HUES48 (cell line): ENCODE data around the gene NEAT1.

Experiments
- H3K27ac ChIP-seq: one replicate; pipeline ENCODE4 v1.7.0; 2013; ENCODE audit warnings: low read depth, low read length, inconsistent platforms
- H3K27me3 ChIP-seq: 2 replicates; pipeline ENCODE4 v1.6.1; 2013; ENCODE audit warnings: mild to moderate bottlenecking, low read length; ENCODE audit not compliant: control insufficient read depth, insufficient read depth
- H3K36me3 ChIP-seq: 2 replicates; pipeline ENCODE4 v1.6.1; 2013; ENCODE audit warnings: low read length; ENCODE audit not compliant: control insufficient read depth, insufficient read depth
- H3K4me1 ChIP-seq: 2 replicates; pipeline ENCODE4 v1.6.1; 2013; ENCODE audit warnings: mild to moderate bottlenecking, low read length; ENCODE audit not compliant: control insufficient read depth, insufficient read depth
- H3K4me3 ChIP-seq: 2 replicates; pipeline ENCODE4 v1.5.1; 2013; ENCODE audit warnings: mild to moderate bottlenecking, low read depth, low read length
- H3K9ac ChIP-seq: 2 replicates; pipeline ENCODE4 v1.6.1; 2013; ENCODE audit warnings: mild to moderate bottlenecking, low read depth, low read length, moderate library complexity
- H3K9me3 ChIP-seq: 2 replicates; pipeline ENCODE4 v1.6.1; 2013; ENCODE audit warnings: low read length; ENCODE audit not compliant: control insufficient read depth, insufficient read depth

Gene NEAT1

DNA sequence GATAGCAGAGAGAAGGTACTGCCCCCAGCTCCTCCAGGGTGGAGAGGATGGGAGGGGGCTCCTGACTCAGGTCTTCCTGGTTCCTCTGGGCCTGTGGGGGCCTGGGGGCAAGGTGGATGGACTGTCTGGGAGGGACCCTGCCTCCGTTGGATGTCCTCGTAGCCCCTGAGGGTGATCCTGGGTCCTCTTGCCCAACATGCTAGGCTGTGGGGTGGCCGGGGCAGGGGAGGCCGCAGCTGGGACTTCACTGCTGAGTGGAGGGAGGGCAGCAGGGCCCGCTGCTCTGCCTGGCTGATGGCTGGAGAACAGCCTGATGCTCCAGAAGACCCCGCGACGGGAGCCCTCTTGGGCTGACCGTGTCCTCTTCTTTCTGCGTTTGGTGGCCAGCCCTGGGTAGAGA is 22.8 kb upstream of the NEAT1 start:
- H3K36me3 ChIP-seq, result peaks cover 23% of the 10 kb centered on the region

DNA sequence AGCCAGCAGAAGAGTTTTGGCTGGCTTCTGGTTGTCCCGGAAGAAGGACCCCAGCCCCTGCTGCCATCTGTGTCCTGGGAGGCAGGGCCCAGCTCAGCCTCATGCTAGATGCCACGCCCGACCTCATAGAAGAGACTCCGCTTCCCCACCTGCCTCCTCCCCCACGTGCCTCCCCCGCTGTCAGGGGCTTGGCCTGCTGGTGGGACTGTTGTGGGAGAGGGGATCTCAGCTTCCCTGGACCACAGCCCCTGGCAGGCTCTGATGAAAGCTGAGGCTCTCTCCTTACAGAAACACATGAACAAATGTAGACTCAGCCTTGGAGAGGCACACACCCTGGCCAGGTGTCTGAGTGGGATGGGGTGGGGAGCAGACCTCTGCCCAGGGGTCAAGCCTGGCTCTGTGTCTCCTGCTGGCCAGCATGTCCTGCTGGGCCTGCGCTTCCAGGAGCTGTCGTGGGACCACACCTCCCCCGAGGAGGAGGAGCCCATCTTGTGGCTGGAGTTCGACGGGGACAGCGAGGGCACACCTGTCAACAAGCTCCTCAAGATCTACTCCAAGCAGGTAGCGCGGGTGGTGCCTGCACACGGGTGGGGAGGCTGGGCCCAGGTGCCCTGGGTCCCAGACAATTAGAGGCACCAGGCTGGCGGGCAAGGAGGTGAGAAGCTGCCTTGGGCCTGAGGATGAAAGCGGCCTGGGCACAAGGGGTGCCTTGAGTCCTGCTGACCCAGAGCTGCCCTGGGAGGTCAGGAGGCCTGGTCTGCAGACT is 22.1 kb upstream of the NEAT1 start:
- no peaks in the 10 kb centered on the region for H3K27me3 ChIP-seq
- H3K9me3 ChIP-seq, result no peaks in the 10 kb centered on the region
- no peak overlapping the region for H3K4me3 ChIP-seq
- no peak overlapping the region for H3K9ac ChIP-seq
- no peak overlapping the region for H3K27ac ChIP-seq
- peaks cover 27% of the 10 kb centered on the region for H3K36me3 ChIP-seq
- no peaks in the 10 kb centered on the region for H3K4me1 ChIP-seq

More for the DNA sequence above, 22.8 kb upstream of the NEAT1 start:
- Histone ChIP-seq H3K27ac (no peak overlapping the region), H3K9me3 (no peaks in the 10 kb centered on the region), H3K27me3 (no peaks in the 10 kb centered on the region), H3K4me1 (no peaks in the 10 kb centered on the region), H3K4me3 (no peak overlapping the region), H3K9ac (no peak overlapping the region)

DNA sequence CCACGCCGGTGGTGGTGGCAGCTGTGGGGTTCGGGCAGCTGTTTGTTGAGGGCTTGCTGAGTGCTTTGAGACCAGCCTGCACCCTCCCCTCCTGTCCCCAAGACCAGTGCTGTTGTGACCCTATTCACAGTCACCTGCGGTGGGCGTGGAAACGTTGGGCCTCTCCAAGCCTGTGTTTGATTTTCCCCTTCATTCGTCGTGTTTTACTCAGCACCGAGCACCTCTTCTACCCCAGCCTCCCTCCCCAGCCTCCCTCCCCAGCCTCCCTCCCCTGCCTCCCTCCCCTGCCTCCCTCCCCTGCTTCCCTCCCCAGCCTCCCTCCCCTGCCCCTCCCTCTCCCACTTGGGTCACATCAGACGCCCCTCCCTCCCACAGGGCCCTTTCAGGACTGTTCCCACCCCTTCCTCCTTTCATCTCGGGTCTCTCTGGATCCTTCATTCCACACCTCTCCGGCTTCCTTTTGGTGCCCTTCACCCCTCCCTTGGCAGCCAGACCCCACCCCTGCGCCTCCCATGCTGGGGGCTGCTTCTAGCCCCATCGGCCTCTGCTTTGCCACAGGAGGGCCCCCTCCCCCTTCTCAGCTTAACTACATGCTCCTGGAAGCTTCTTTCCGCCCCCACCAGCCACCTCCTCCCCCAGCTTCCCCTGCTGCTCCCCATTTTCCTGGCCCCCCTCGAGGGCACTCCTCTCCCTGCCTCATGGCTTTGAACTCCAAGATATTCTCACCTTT is 21.4 kb upstream of the NEAT1 start:
- Histone ChIP-seq H3K9me3 (no peaks in the 10 kb centered on the region), H3K9ac (no peak overlapping the region), H3K4me3 (no peak overlapping the region), H3K36me3 (peaks cover 30% of the 10 kb centered on the region), H3K4me1 (no peaks in the 10 kb centered on the region), H3K27me3 (no peaks in the 10 kb centered on the region), H3K27ac (no peak overlapping the region)

DNA sequence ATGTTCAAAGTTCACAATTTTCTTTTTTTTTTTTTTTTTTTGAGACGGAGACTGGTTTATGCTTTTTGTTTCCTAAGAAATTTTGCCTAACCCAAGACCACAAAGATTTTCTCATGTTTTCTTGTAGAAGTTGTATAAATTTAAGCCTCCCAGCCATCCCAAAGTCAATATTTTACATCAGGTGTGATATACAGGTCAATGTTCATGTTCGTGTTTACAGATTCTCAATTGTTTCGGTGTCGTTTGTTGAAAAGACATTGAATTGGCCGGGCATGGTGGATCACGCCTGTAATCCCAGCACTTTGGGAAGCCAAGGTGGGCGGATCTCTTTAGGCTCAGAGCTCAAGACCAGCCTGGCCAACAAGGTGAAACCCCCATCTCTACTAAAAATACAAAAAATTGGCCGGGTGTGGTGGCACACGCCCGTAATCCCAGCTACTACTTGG is 20.8 kb upstream of the NEAT1 start:
- no peak overlapping the region for H3K9ac ChIP-seq
- H3K4me1 ChIP-seq, result no peaks in the 10 kb centered on the region
- no peaks in the 10 kb centered on the region for H3K27me3 ChIP-seq
- peaks cover 29% of the 10 kb centered on the region for H3K36me3 ChIP-seq
- H3K9me3 ChIP-seq, result no peaks in the 10 kb centered on the region
- no peak overlapping the region for H3K27ac ChIP-seq
- no peak overlapping the region for H3K4me3 ChIP-seq

DNA sequence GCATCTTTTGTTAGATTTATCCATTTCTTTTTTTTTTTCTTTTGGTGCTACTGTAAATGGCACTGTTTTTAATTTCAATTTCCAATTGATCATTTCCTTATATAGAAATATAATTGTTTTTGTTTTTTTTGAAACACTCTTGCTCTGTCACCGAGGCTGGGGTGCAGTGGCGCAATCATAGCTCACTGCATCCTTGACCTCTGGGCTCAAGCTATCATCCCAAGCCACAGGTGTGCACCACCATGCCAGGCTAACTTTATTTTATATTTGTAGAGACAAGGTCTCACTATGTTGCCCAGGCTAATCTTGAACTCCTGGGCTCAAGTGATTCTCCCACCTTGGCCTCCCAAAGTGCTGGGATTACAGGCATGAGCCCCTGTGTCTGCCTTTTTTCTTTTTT is 19.8 kb upstream of the NEAT1 start:
- Histone ChIP-seq H3K36me3 (peaks cover 21% of the 10 kb centered on the region), H3K9ac (no peak overlapping the region), H3K9me3 (no peaks in the 10 kb centered on the region), H3K27ac (no peak overlapping the region), H3K4me1 (no peaks in the 10 kb centered on the region), H3K27me3 (no peaks in the 10 kb centered on the region), H3K4me3 (no peak overlapping the region)

DNA sequence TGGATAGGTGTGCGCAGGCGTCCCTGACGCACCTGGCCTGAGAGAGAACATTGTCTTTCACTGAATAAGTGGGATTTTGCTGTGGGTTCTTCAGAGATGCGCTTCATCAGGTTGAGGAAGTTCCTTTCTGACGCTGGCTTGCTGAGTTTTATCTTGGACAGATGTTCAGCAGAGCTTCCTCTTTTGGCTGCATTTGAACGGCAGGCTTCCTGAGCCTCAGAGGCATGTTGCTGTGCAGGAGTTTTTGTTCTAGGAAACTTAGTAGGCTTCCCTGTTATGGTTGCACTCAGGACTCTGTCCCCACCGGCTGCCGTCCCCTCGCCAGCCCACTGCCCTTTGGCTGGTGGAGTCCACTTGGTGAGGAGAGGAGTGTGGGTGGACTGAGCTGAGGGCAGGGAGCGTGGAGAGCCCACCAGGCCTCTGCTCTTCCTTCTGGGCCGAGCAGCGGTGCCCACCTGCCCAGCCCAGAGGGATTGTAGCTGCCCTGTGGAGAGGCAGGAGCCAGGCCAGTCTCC is 18.9 kb upstream of the NEAT1 start:
- H3K4me1 ChIP-seq, result no peaks in the 10 kb centered on the region
- no peaks in the 10 kb centered on the region for H3K9me3 ChIP-seq
- H3K27ac ChIP-seq, result no peak overlapping the region
- H3K36me3 ChIP-seq, result peaks cover 20% of the 10 kb centered on the region
- H3K4me3 ChIP-seq, result no peak overlapping the region
- no peaks in the 10 kb centered on the region for H3K27me3 ChIP-seq
- H3K9ac ChIP-seq, result no peak overlapping the region

DNA sequence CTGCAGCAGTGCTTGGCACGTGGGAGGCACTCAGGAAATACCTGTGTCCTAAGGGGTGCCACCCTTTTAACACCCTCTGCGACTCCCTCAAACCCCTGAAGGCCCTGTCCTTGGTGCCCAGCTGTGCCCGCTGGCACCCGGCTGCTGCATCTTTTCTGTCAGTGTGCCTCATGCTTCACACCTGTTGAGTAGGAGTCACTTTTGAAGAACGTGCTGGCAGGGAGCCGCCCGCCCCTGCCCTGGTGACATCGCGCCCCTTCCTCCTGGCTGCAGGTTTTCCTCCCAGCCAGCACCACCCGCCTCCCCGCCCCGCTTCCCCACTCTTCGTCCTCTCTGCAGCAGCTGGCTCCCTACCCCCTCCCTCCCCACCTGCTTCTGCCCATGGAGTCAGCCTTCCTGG is 18.4 kb upstream of the NEAT1 start:
- Histone ChIP-seq H3K27ac (no peak overlapping the region), H3K4me3 (no peak overlapping the region), H3K36me3 (peaks cover 23% of the 10 kb centered on the region), H3K4me1 (no peaks in the 10 kb centered on the region), H3K9ac (no peak overlapping the region), H3K9me3 (no peaks in the 10 kb centered on the region), H3K27me3 (no peaks in the 10 kb centered on the region)

DNA sequence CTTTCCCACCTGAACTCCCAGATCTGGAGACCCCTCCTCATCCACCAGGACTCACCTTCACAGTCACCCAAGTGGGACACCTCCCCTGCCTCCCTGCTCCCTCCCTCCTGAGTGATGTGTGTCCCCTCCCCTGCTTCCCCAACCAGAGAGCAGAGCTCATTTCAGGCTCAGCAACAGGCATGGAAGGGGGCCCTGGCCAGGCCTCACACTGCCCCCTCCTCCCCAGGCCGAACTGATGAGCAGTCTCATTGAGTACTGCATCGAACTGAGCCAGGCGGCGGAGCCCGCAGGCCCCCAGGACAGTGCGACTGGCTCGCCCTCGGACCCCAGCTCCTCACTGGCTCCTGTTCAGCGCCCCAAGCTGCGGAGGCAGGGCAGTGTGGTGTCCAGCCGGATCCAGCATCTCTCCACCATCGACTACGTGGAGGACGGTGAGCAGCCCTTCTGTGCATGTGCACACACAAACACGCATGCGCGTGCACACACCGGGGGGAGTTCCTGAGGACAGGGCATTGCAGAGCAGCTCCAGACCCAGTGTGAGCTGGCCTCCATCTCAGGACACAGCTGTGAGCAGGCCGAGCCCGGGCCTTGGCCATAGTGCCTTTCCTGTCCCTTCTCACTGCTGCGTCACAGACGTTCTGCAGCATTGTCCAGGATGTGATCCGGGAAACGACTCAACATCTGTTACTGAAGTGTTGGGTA is 17.8 kb upstream of the NEAT1 start:
- H3K27me3 ChIP-seq, result no peaks in the 10 kb centered on the region
- H3K4me3 ChIP-seq, result no peak overlapping the region
- peaks cover 23% of the 10 kb centered on the region for H3K36me3 ChIP-seq
- H3K27ac ChIP-seq, result no peak overlapping the region
- no peaks in the 10 kb centered on the region for H3K4me1 ChIP-seq
- no peaks in the 10 kb centered on the region for H3K9me3 ChIP-seq
- no peak overlapping the region for H3K9ac ChIP-seq

DNA sequence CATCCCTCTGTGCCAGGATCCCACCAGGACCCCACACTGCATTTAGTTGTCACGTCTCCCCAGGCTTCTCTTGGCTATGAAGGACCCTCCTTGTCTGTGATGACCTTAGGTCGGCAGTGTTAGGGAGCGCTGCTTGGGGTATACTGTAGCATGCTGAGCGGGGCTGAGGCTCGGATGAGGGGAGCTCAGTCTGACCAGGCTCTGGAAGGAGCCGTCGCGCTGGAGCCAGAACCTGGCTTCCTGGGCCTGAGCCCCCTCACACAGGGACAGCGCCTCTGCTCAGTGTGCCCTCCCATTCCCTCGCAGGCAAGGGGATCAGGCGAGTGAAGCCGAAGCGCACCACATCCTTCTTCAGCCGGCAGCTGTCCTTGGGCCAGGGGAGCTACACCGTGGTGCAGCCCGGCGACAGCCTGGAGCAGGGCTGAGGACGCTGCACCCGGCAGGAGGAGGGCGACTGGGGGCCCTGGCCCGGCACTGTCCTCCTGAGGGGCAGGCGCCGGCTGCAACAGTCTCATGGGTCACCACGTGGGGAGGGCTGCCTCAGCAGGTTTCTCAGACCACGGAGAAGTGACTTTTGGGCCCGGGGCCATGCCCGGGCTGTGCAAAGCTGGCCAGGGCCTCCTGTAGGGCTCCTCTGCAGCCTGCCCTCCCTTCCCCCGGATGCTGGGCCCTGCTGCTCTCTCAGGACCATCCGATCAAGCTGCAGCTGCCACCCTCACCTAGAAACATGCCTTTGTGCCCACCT is 11.5 kb upstream of the NEAT1 start:
- no peak overlapping the region for H3K9ac ChIP-seq
- H3K27me3 ChIP-seq, result no peaks in the 10 kb centered on the region
- no peak overlapping the region for H3K4me3 ChIP-seq
- H3K27ac ChIP-seq, result no peak overlapping the region
- peaks cover 19% of the 10 kb centered on the region for H3K36me3 ChIP-seq
- H3K9me3 ChIP-seq, result no peaks in the 10 kb centered on the region
- peaks cover 4% of the 10 kb centered on the region; the same call in 1 of the 2 replicates for H3K4me1 ChIP-seq

DNA sequence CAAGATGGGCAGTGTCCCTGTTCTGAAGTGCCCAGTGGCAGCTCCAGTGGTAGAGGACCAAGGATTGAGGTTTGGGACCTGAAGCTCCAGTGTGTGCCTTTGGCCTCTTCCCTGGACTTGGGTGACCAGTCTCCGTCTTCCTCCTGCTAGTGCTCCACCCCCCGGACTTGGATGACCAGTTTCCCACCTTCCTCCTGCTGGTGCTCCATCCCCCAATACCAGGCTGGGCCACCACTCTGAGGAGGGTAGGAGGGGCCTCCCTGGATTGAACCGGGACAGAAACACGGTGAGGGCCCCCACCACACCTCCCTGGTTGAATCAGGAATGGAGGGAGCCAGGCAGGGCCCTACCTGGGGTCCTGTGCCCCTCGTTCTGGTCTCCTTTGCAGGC is 10.9 kb upstream of the NEAT1 start:
- Histone ChIP-seq H3K27me3 (no peaks in the 10 kb centered on the region), H3K4me3 (no peak overlapping the region), H3K27ac (no peak overlapping the region), H3K9ac (no peak overlapping the region), H3K36me3 (peaks cover 19% of the 10 kb centered on the region), H3K9me3 (no peaks in the 10 kb centered on the region), H3K4me1 (peaks cover 8% of the 10 kb centered on the region; the same call in 1 of the 2 replicates)
